GM12873 (cell line): ENCODE results near the gene RNF168.

ENCODE experiments used
- TF ChIP-seq, protein P1 (sequence below): IDR thresholded peaks from 2 replicates; pipeline ENCODE4 v1.5.1; 2012; ENCODE audit warnings: low read depth, mild to moderate bottlenecking, moderate library complexity, low read length, control low read depth; ENCODE audit not compliant: insufficient read depth; ENCODE audit errors: missing control alignments

RNF168 gene

DNA sequence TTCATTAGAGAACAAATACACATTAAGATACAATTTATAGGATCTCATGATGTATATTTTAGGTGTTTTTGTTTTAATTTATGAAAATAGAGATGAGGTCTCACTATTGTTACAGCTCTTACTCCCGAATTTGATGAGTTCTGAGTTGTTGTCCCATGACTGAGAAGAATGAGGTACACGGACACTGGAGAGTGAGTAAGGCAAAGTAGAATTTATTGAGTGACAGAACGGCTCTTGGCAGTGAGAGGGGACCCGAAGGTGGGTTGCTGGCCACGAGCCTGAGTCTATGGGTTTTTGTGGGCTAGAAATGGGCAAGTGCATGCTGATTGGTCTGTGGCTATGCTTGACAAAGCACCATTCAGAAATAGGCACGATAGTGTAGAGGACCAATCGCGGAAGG, 3.1 kb upstream of the RNF168 start:
- TF ChIP-seq, protein P1, sequence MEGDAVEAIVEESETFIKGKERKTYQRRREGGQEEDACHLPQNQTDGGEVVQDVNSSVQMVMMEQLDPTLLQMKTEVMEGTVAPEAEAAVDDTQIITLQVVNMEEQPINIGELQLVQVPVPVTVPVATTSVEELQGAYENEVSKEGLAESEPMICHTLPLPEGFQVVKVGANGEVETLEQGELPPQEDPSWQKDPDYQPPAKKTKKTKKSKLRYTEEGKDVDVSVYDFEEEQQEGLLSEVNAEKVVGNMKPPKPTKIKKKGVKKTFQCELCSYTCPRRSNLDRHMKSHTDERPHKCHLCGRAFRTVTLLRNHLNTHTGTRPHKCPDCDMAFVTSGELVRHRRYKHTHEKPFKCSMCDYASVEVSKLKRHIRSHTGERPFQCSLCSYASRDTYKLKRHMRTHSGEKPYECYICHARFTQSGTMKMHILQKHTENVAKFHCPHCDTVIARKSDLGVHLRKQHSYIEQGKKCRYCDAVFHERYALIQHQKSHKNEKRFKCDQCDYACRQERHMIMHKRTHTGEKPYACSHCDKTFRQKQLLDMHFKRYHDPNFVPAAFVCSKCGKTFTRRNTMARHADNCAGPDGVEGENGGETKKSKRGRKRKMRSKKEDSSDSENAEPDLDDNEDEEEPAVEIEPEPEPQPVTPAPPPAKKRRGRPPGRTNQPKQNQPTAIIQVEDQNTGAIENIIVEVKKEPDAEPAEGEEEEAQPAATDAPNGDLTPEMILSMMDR: no peak

GRCh38 chr3:196504556-196504955, 988 bp upstream of the RNF168 start:
- TF ChIP-seq, protein P1: no peak

DNA sequence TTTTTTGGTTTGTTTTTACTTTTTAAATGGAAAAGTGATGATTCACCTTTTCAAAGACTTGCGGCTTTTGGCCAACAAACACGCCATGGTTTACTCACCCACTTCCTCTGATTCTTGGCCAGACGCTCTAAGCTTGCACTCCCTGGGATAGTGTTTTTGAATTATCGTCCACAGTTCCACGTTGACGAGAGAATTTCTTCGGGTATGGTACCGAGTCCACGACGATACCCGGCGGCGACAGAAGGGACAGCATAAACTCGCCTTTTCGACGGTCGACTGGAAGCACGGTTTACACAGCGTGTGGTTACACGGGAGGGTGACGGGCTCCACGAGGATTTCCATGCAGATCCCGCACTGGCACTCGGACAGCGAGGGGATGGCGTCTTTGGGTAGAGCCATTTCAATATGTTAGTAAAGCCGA, 783 bp downstream of the RNF168 start:
- TF ChIP-seq, protein P1: peak; percentile 8

DNA sequence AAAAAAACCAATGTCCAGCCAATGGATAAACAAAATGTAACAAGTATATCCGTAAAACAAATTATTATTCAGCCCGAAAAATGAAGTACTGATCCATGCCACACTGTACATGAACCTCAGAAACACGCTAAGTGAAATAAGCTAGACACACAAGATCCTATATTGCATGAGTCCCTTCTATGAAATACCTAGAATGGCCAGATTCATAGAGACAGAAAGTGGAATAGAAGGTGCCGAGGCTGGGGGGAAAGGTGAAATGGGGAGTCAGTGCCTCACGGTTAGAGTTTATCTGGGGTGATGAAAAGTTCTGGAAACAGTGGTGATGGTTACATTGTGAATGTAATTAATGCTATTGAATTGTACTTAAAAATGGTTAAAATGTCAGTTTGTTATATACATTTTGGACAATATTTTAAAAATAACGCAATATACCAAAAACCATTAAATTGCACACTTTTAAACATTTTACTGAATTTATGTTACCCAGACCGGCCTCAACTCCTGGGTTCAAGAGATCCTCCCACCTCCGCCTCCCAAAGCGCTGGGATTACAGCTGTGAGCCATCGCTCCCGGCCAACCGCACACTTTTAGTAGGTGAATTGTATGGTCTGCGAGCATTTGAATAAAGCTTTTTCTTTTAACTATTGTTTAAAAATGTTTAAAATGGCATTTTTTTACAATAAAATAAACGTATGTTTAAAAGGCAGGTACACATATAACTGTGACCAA, 2.1 kb downstream of the RNF168 start:
- TF ChIP-seq, protein P1: no peak

GRCh38 chr3:196499807-196500524, 3.6 kb downstream of the RNF168 start:
- TF ChIP-seq, protein P1: no peak

GRCh38 chr3:196499061-196499460, 4.5 kb downstream of the RNF168 start:
- TF ChIP-seq, protein P1: no peak

DNA sequence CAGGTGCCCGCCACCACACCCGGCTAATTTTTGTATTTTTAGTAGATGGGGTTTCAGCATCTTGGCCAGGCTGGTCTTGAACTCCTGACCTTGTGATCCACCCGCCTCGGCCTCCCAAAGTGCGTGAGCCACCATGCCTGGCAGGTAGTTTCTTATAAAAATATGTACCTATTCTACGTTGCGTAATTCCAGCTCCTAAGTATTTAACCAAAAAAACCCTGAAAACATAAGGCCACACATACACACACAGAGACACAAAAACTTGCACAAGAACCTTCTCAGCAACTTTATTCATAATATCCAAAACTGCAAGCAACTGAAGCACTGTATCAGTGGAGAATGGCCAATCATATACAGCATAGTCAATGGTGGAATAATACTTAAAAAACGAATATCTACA, 5.3 kb downstream of the RNF168 start:
- TF ChIP-seq, protein P1: no peak
